GM12892 (cell line): ENCODE measurements around the gene CDKAL1.

Experiments used
- POLR2A ChIP-seq: IDR thresholded peaks from 2 replicates; pipeline ENCODE4 v1.6.1; 2011; ENCODE audit warnings: low read depth, low read length, control low read depth
- POLR2AphosphoS5 ChIP-seq: IDR thresholded peaks from 2 replicates; pipeline ENCODE4 v1.6.1; 2011; ENCODE audit warnings: low read depth, low read length, control low read depth

- no peak for TF ChIP-seq POLR2A
- TF ChIP-seq POLR2AphosphoS5 = no peak
These were observed 399.0 kb downstream of the CDKAL1 start for GRCh38 chr6:20933057-20933788.
